Osteoblast (primary cell): ENCODE data around the gene AKAP6. TPM values are rescaled to one million over a fixed set of nuclear protein-coding genes. Genes with fewer than 3 reads are reported as not detected.

ENCODE experiments used
- DNase-seq: peaks from one replicate; pipeline ENCODE4 v3.0.0; 2011; ENCODE audit warnings: low spot score, mixed read lengths; ENCODE audit not compliant: insufficient read length; ENCODE audit errors: missing footprints
- H2AFZ ChIP-seq: 2 replicates; pipeline ENCODE4 v1.6.0; 2011; ENCODE audit warnings: mild to moderate bottlenecking, low read length
- H3K27ac ChIP-seq: 2 replicates; pipeline ENCODE4 v1.5.1; 2011; ENCODE audit warnings: mild to moderate bottlenecking, low read depth, low read length, moderate library complexity
- H3K27me3 ChIP-seq: 2 replicates; pipeline ENCODE4 v1.6.0; 2012; ENCODE audit warnings: mild to moderate bottlenecking, control low read depth, inconsistent platforms, low read length, moderate library complexity; ENCODE audit not compliant: insufficient read depth
- H3K36me3 ChIP-seq: 2 replicates; pipeline ENCODE4 v1.5.1; 2011; ENCODE audit warnings: mild to moderate bottlenecking, low read length, control low read depth, moderate library complexity; ENCODE audit not compliant: insufficient read depth
- H3K4me1 ChIP-seq: 2 replicates; pipeline ENCODE4 v1.5.1; 2011; ENCODE audit warnings: mild to moderate bottlenecking, low read length, control low read depth, moderate library complexity; ENCODE audit not compliant: insufficient read depth
- H3K4me2 ChIP-seq: 2 replicates; pipeline ENCODE4 v1.6.0; 2011; ENCODE audit warnings: mild to moderate bottlenecking, low read length; ENCODE audit not compliant: insufficient read depth
- H3K4me3 ChIP-seq: fragments of 200-600 bp; sonication (generic); 3 replicates; pipeline ENCODE4 v1.5.1; 2012; ENCODE audit warnings: mild to moderate bottlenecking, low read length, inconsistent platforms; ENCODE audit not compliant: insufficient read depth
- H3K79me2 ChIP-seq: 2 replicates; pipeline ENCODE4 v1.6.0; 2012; ENCODE audit warnings: mild to moderate bottlenecking, low read length, control low read depth, inconsistent platforms; ENCODE audit not compliant: insufficient read depth
- H3K9me3 ChIP-seq: 2 replicates; pipeline ENCODE4 v1.5.1; 2011; ENCODE audit warnings: low read depth, low read length, control low read depth
- H4K20me1 ChIP-seq: 2 replicates; pipeline ENCODE4 v1.6.0; 2012; ENCODE audit warnings: mild to moderate bottlenecking, low read length, control low read depth; ENCODE audit not compliant: insufficient read depth
- CTCF ChIP-seq: IDR thresholded peaks from 2 replicates; pipeline ENCODE4 v1.5.1; 2011; ENCODE audit warnings: mild to moderate bottlenecking, low read depth, low read length, moderate library complexity; ENCODE audit errors: extremely low read depth
- total RNA-seq: library from RNA; depleted of rRNA; stranded (reverse); fragments of >200 nt; gene quantifications from 2 replicates; pipeline ENCODE4 v1.2.3, GENCODE V29; 2012

Gene AKAP6
- total RNA-seq, 1 donor, result 2.2 TPM

DNA sequence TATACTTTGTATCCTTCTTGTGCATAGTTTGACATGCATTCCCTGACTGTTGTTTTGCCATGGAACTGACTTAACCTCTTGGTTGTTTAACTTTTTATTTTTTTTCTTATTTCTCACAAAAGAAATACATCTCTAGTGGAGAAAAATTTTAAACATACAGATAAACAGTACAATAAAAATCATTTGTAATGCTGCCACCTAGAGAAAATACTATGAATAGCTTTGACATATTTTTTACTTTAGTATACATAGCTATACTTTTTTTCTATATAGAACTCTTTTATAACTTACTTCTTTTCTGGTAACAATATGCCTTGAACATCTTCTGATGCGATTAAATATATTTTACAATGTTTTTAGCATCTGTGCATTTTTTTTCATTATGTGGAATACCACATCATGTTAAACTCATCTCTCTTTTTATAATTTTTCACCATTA lies 184.5 kb downstream of the AKAP6 start:
- Histone ChIP-seq H3K9me3 (no peaks in the 10 kb centered on the region), H3K4me1 (peaks cover 30% of the 10 kb centered on the region), H3K36me3 (no peaks in the 10 kb centered on the region), H3K27ac (no peak overlapping the region), H3K4me2 (no peak overlapping the region), H3K79me2 (no peaks in the 10 kb centered on the region), H3K27me3 (peaks cover 4% of the 10 kb centered on the region), H2AFZ (no peak overlapping the region), H3K4me3 (no peak overlapping the region), H4K20me1 (no peaks in the 10 kb centered on the region)
- no peak for DNase-seq
- peak; percentile 61 for TF ChIP-seq CTCF

DNA sequence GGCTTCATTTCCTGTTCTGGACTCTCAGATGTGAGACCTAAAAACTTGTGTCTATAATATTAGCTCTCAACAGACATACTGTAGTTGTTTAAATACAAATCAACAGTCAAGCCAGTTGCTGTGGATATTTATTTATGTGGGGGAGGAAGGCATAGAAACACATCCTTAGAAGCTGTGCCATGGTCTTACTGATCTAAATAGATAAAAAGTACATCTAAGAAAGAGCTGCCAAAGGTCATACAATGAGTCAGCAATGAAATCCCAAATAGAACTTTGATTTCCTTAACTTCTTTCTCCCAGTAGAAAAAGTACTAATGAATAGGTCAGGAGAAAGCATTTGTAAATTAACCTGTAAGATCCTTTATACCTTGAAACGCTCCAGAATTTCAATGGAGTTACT lies 185.1 kb downstream of the AKAP6 start:
- no peaks in the 10 kb centered on the region for H3K36me3 ChIP-seq
- H3K9me3 ChIP-seq, result no peaks in the 10 kb centered on the region
- H3K4me1 ChIP-seq, result peaks cover 29% of the 10 kb centered on the region
- TF ChIP-seq CTCF, result no peak
- peaks cover 4% of the 10 kb centered on the region for H3K27me3 ChIP-seq
- no peak overlapping the region for H3K4me2 ChIP-seq
- H2AFZ ChIP-seq, result no peak overlapping the region
- no peaks in the 10 kb centered on the region for H4K20me1 ChIP-seq
- H3K27ac ChIP-seq, result no peak overlapping the region
- H3K79me2 ChIP-seq, result no peaks in the 10 kb centered on the region
- no peak for DNase-seq
- no peak overlapping the region for H3K4me3 ChIP-seq

- Histone ChIP-seq H3K27me3 (peaks cover 4% of the 10 kb centered on the region), H3K4me2 (no peak overlapping the region), H3K36me3 (no peaks in the 10 kb centered on the region), H4K20me1 (no peaks in the 10 kb centered on the region), H2AFZ (no peak overlapping the region), H3K4me3 (no peak overlapping the region), H3K9me3 (no peaks in the 10 kb centered on the region), H3K4me1 (peaks cover 24% of the 10 kb centered on the region), H3K27ac (no peak overlapping the region), H3K79me2 (no peaks in the 10 kb centered on the region)
- TF ChIP-seq CTCF, result no peak
- no peak for DNase-seq
Observed at GRCh38 chr14:32514681-32515080, 185.6 kb downstream of the AKAP6 start.

- Histone ChIP-seq H3K4me1 (peaks cover 5% of the 10 kb centered on the region), H2AFZ (no peak overlapping the region), H3K79me2 (no peaks in the 10 kb centered on the region), H3K4me3 (no peak overlapping the region), H3K4me2 (no peak overlapping the region), H3K36me3 (no peaks in the 10 kb centered on the region), H3K27ac (no peak overlapping the region), H3K9me3 (no peaks in the 10 kb centered on the region), H4K20me1 (no peaks in the 10 kb centered on the region), H3K27me3 (no peaks in the 10 kb centered on the region)
- no peak for TF ChIP-seq CTCF
- peak; percentile 69 for DNase-seq
Observed at GRCh38 chr14:32524609-32525375, 195.7 kb downstream of the AKAP6 start.
